GM12878 (cell line): Measurements from ENCODE around the gene LSR. TPM values are rescaled to one million over a fixed set of nuclear protein-coding genes. Genes with fewer than 3 reads are reported as not detected.
A peak's percentile ranks its signal among the peaks of the same experiment; 100 is the strongest.

Source experiments
- ATF2 ChIP-seq: IDR thresholded peaks from 2 replicates; pipeline ENCODE4 v1.6.1; 2012; ENCODE audit warnings: low read length, inconsistent platforms
- BCL3 ChIP-seq: IDR thresholded peaks from 2 replicates; pipeline ENCODE4 v1.6.1; 2011; ENCODE audit warnings: borderline replicate concordance, low read depth, mild to moderate bottlenecking, moderate library complexity, low read length; ENCODE audit not compliant: insufficient read depth, poor library complexity, severe bottlenecking
- CBFB ChIP-seq: IDR thresholded peaks from 2 replicates; pipeline ENCODE4 v1.6.1; 2016; ENCODE audit warnings: antibody characterized with exemption, low read depth
- CEBPB ChIP-seq, 2 experiments: fragments of 150-350 bp in 1 of 2; IDR thresholded peaks; 2 replicates each; pipeline ENCODE4 v1.6.1; 2012 to 2014; ENCODE audit warnings: low read depth in 2 of 2, low read length in 2 of 2, borderline replicate concordance in 1 of 2, inconsistent platforms in 1 of 2
- IRF3 ChIP-seq: fragments of 450-650 bp; IDR thresholded peaks from 2 replicates; pipeline ENCODE4 v1.6.1; 2014; ENCODE audit warnings: mild to moderate bottlenecking
- JUNB ChIP-seq: IDR thresholded peaks from 2 replicates; pipeline ENCODE4 v1.6.1; 2016; ENCODE audit warnings: antibody characterized with exemption, mild to moderate bottlenecking
- MTA3 ChIP-seq: IDR thresholded peaks from 2 replicates; pipeline ENCODE4 v1.6.1; 2012; ENCODE audit warnings: low read length, inconsistent platforms, borderline replicate concordance
- NRF1 ChIP-seq: conservative IDR thresholded peaks from 2 replicates; pipeline ENCODE4 v1.6.1; 2011; ENCODE audit warnings: mild to moderate bottlenecking, low read depth, low read length, improper control_type of control experiment
- POLR2AphosphoS5 ChIP-seq: IDR thresholded peaks from 2 replicates; pipeline ENCODE4 v1.6.1; 2011; ENCODE audit warnings: mild to moderate bottlenecking, low read length, inconsistent platforms
- SMARCA5 ChIP-seq: fragments of 450-650 bp; IDR thresholded peaks from 2 replicates; pipeline ENCODE4 v1.6.1; 2017; ENCODE audit warnings: mild to moderate bottlenecking
- SREBF2 ChIP-seq: IDR thresholded peaks from 2 replicates; pipeline ENCODE4 v1.6.1; 2012; ENCODE audit warnings: mild to moderate bottlenecking, low read length
- TARDBP ChIP-seq: IDR thresholded peaks from 2 replicates; pipeline ENCODE4 v1.6.1; 2016; ENCODE audit warnings: borderline replicate concordance
- USF2 ChIP-seq: IDR thresholded peaks from 2 replicates; pipeline ENCODE4 v1.6.1; 2011; ENCODE audit warnings: low read depth, low read length, improper control_type of control experiment, borderline replicate concordance
- ZBTB11 ChIP-seq: fragments of 450-650 bp; formaldehyde crosslinking; IDR thresholded peaks from 2 replicates; pipeline ENCODE4 v1.5.0; 2022; ENCODE audit warnings: mild to moderate bottlenecking, missing genetic modification characterization
- ZBTB40 ChIP-seq: fragments of 450-650 bp; IDR thresholded peaks from 2 replicates; pipeline ENCODE4 v1.6.1; 2016; ENCODE audit warnings: mild to moderate bottlenecking, moderate library complexity, borderline replicate concordance
- ZNF24 ChIP-seq: fragments of 450-650 bp; IDR thresholded peaks from 2 replicates; pipeline ENCODE4 v1.6.1; 2017; ENCODE audit warnings: antibody characterized with exemption, mild to moderate bottlenecking
- polyA plus RNA-seq, 11 experiments: library from polyadenylated mRNA; depleted of rRNA in 4 of 11; unstranded in 6 of 11; stranded (reverse) in 5 of 11; fragments of >200 nt; fragmentation: Nextera tagmentation in 4 of 11; fragmentation: Illumina TruSeq in 1 of 11; extraction: Ambion mirVana in 4 of 11; extraction: Trizol in 1 of 11; gene quantifications; 1 replicate in 1 of 11; 2 replicates in 10 of 11; pipeline versions ENCODE4 v1.2.1 to v1.2.3, GENCODE V29; 2011 to 2016; ENCODE audit warnings: inconsistent platforms in 2 of 11, missing spikeins in 2 of 11, low read depth in 1 of 11
- total RNA-seq, 4 experiments: library from RNA; depleted of rRNA in 3 of 4; stranded (reverse); fragments of >200 nt in 3 of 4; fragmentation: Illumina TruSeq in 1 of 4; extraction: Trizol in 1 of 4; gene quantifications; 2 replicates each; pipeline versions ENCODE4 v1.2.1 to v1.2.3, GENCODE V29; 2013 to 2021

The LSR gene
- total and polyA plus RNA-seq, 10 of the 15 experiments (the other 5 are each of a cell fraction or from before 2014, with no cell fraction given) = 0.26 to 53.9 (median 26.3) TPM

- TF ChIP-seq BCL3 (no peak), IRF3 (no peak), USF2 (no peak), CBFB (peak; percentile 63), POLR2AphosphoS5 (no peak), MTA3 (peak; percentile 48; the same call in 1 of the 2 replicates), NRF1 (no peak), ZBTB40 (no peak), SREBF2 (no peak), SMARCA5 (no peak), CEBPB (IDR thresholded peaks at IDR 0.05; ENCODE audit: borderline replicate concordance in 1 of 2, low read depth in 2 of 2, low read length in 2 of 2) (no peak), ATF2 (no peak), JUNB (no peak), ZBTB11 (CRISPR knock-in tag) (no peak), TARDBP (no peak), ZNF24 (no peak)
Measured at GRCh38 chr19:35295792-35296462, 47.1 kb downstream of the LSR start (continued).
